Measurements from ENCODE around the gene WWTR1.

DNA sequence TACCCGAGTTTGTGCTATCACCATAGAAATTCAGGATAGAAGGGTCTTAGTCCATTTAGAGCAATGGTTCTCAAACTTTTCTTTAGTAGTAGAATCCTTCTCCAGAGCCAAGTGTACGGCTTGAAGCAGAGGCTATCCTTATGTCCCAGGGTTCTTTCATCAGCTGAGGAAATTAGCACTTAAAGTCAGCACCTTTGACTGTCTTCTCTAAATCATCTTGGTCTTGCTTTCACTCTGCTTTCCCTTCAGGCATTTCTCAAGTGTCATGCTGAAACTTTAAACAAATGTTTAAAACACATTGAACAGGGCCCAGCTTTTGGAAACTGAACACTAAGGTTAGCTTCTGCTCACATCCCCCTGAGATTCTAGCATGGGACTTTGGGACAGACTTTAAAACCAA is 105.1 kb downstream of the WWTR1 start:
- TF ChIP-seq, protein P1, sequence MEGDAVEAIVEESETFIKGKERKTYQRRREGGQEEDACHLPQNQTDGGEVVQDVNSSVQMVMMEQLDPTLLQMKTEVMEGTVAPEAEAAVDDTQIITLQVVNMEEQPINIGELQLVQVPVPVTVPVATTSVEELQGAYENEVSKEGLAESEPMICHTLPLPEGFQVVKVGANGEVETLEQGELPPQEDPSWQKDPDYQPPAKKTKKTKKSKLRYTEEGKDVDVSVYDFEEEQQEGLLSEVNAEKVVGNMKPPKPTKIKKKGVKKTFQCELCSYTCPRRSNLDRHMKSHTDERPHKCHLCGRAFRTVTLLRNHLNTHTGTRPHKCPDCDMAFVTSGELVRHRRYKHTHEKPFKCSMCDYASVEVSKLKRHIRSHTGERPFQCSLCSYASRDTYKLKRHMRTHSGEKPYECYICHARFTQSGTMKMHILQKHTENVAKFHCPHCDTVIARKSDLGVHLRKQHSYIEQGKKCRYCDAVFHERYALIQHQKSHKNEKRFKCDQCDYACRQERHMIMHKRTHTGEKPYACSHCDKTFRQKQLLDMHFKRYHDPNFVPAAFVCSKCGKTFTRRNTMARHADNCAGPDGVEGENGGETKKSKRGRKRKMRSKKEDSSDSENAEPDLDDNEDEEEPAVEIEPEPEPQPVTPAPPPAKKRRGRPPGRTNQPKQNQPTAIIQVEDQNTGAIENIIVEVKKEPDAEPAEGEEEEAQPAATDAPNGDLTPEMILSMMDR (IDR thresholded peaks at IDR 0.05; ENCODE audit: low read depth, low read length): no peak
- TF ChIP-seq POLR2A (IDR thresholded peaks at IDR 0.05; ENCODE audit: extremely low read depth, insufficient read length): no peak

Measured in NB4 (cell line).